Amniotic epithelial cell (primary cell): ENCODE measurements around the gene ZNF813.
"Not testable (repeated sequence)": the region's sequence is repeated elsewhere in the genome, so short reads cannot be mapped to it uniquely, and the experiment has no call there.

Experiments used
- DNase-seq: peaks from one replicate; pipeline ENCODE4 v3.0.0-alpha.2; 2010; ENCODE audit warnings: low read depth

ZNF813 gene

GRCh38 chr19:53483751-53484150 lies 16.2 kb downstream of the ZNF813 start:
- not testable (repeated sequence) for DNase-seq

DNA sequence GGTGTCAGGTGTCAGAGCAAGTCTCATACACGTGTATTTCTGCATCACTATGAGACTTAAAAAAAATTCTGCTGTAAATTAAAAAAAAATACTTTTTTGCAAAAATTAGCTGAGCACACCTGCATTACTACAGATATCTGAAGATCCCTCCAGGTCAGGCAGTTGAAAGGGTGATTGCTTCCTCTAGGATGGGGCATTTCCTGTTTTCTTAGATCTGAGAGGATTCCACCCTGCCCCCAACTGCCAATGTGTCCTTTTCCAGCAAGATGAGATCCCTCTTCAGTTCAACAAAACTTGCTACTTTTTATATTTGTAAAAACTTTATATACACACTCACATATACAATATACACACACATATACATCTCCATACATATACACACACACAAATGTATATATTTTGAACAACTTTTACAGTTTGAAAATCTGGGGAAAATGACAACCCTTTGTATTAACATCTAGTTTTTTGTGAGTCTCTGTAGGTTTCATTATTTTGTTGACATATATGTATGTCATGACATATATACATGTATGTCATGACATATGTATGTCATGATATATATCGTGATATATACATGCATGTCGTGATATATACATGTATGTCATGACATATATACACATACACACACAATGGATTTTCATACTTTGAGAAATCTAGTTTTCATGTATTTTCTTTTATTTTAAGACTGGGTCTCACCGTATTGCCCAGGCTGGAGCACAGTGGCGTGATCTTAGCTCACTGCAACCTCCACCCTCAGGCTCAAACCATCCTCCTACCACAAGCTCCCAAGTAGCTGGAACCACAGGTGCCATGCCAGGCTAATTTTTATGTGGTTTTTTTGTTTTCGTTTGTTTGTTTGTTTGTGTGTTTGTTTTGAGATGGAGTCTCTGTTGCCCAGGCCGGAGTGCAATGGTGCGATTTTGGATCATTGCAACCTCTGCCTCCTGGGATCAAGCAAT lies 17.8 kb downstream of the ZNF813 start:
- DNase-seq: no peak

DNA sequence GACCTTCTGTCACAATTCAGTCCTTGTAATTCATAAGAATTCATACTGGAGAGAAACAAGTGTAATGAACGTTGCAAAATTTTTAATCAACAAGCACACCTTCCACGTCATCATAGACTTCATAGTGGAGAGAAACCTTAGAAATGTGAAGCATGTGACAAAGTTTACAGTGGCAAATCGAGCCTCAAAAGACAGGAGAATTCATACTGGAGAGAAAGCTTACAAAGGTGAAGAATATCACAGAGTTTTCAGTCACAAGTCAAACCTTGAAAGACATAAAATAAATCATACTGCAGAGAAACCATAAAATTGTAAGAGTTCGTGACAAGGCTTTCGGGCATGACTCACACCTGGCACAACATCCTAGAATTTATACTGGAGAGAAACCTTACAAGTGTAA lies 24.6 kb downstream of the ZNF813 start:
- no peak for DNase-seq

DNA sequence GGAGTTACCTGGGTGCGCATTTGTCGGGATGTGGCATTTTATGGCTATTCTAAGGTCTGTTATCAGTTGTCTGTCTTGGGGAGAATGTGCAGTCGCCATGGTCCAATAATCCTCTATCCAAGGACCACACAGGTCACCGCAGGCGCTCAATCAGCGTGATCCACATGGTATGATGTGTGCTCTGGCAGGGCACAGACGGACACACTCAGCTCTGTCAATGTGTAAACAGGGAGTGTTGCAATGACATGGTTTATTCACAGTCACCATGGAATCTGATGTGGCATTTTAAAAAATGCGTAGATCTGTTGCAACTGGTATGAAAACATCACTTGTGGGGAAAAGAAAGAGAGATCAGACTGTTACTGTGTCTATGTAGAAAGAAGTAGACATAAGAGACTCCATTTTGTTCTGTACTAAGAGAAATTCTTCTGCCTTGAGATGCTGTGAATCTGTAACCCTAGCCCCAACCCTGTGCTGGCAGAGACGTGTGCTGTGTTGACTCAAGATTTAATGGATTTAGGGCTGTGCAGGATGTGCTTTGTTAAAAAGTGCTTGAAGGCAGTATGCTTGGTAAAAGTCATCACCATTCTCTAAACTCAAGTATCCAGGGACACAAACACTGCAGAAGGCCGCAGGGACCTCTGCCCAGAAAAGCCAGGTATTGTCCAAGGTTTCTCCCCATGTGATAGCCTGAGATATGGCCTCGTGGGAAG lies 29.9 kb downstream of the ZNF813 start:
- peak; percentile 41 for DNase-seq

GRCh38 chr19:53498024-53498395 lies 30.5 kb downstream of the ZNF813 start:
- not testable (repeated sequence) for DNase-seq

DNA sequence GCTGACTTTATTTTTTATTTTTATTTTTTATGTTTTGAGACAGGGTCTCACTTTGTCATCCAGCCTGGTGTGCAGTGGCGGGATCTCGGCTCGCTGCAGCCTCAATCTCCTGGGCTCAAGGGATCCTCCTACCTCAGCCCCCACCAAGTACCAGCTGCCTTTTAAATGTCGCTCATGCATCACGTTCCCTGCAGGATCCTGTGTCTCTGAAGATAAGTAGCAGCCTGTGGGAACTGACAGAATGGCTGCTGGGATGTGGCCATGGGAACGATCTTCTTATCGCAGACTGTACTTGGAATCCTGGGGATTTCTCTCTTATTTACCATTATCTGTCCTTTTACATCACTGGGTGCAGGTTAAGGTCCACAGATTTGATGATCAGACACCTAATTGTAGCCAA lies 35.6 kb downstream of the ZNF813 start:
- DNase-seq: not testable (repeated sequence)

DNA sequence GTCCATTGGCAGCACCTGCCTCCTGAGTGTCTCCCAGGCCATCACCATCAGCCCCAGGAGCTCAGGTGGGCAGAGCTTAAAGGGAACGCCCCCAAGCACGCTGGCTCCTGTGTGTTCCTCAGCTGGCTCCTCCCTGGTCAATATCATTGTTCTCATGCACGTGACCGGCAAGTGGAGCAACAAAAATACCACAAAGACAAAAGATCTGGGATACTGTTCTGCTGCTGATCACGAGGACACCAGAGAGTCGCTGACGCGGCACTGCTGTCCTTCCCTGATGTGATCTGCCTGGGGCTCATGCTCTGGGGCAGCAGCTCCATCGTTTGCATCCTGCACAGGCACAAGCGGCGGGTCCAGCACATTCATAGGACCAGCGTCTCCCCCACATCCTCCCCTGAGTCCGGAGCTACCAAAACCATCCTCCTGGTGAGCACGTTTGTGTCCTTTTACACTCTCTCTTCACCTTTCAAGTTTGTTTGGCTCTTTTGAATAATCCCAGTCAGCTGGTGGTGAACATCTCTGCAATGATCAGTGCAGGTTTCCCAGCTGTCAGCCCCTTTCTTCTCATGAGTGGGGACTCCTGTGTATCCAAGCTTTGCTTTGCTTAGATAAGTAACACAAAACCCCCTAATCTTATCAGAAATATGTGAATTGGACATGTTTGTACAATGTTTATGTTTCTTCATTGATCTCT lies 36.3 kb downstream of the ZNF813 start:
- not testable (repeated sequence) for DNase-seq

- DNase-seq: not testable (repeated sequence)
Measured at GRCh38 chr19:53504365-53504703, 36.8 kb downstream of the ZNF813 start.

DNA sequence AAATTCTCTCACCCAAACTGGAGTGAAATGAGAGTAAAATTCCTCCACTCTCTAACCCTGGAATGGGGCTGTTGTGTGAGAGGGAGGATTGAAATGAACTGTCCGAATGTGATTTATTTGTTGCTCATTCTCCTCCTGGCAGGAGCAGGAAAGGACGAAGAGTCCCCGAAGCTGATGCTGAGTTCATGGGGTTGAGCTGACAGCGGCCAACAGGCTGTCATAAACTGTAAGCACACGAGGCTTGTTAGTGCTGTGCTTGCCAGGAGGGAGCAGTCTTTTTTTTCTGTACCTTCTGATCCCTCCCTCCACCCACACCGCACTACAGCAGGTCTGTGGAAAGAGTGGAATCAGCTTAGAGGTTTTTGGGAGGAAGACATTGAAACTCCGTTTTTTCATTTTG lies 37.4 kb downstream of the ZNF813 start:
- DNase-seq: no peak

- no peak for DNase-seq
Measured at GRCh38 chr19:53506728-53507127, 39.2 kb downstream of the ZNF813 start.

GRCh38 chr19:53507523-53508442 lies 40.2 kb downstream of the ZNF813 start:
- no peak for DNase-seq

DNA sequence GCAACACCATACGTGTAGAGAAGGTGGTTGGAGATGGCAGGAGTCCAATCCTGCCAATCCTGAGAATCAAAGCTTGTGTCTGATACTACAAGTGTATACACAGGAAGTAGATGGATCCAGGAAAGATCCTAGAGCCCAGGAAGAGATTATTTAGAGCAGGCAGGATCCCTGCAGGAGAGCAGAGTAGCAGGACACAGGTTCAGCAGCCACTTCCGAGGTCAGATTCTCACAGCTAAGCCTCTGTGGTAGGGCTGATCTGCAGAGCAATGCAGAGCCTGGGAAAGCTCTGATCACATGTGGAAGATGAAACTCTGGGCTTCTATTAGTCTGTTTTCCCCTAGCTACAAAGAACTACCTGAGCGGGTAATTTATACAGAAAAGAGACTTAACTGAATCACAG lies 41.9 kb downstream of the ZNF813 start:
- no peak for DNase-seq

GRCh38 chr19:53509845-53510244 lies 42.3 kb downstream of the ZNF813 start:
- DNase-seq: no peak

DNA sequence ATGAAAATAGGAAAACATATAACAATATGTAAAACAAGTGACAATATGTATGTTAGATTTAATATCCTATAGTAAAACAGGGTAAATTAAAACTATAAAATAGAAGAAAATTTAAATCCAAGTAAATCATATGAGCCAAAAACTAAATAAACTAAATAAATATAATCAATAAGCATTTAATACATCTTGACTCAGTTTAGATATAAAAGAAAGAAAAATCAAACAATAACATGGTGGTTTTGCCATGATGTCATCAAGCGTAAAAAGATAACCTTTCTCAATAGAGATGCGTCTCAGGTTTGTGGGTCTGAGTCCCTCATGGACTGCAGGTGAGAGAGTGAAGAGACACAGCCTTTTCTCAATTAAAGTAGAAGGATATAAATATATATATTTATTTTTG lies 43.8 kb downstream of the ZNF813 start:
- no peak for DNase-seq

- peak; percentile 56 for DNase-seq
Measured at GRCh38 chr19:53511933-53512374, 44.4 kb downstream of the ZNF813 start.

DNA sequence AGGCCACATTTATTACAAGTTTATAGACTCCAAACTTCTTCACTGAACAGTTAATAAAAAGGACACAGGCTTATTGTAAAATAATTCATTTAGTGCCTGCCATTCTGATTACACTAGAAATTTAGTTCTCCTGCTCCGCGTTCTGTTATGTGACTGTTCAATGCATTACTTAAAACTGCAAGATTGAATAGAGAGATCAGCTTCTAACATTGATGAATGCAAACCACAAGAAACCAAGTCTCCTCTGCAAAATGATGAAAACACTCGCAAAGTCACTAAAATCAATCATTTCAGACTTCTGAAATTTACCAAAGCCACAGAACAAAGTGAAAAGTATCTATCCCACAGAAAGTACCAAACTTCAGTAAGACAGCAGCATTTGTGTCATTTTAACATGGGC lies 47.5 kb downstream of the ZNF813 start:
- DNase-seq: not testable (repeated sequence)

DNA sequence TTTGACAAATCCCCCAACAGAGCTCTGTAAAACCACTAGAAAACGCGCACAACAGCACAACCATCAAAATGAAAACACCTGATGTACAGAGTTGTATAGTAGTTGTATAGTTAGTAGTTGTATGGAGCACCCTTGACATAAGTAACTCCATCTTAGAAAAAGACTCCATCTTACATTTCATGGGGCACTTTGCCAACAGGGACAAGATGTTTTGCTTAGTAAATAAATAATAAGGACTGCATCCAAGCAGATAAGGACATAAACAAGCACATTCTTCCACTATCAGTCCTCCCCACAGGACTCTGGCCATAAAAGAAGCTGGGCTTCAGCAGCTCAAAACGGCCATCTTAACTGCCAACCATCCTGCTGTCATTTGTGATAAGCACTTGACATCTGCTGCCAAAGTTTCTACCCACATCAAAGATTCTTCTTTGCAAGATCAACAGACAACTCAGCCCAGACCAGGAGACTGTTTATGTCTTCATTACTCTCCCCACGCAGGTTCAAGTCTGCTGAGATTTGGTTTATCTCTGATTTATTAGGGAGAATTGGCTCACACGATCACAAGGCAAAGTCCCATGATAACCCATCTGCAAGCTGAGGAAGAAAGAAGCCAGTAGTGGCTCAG lies 49.7 kb downstream of the ZNF813 start:
- no peak for DNase-seq

GRCh38 chr19:53518121-53518520 lies 50.6 kb downstream of the ZNF813 start:
- no peak for DNase-seq

GRCh38 chr19:53518716-53519115 lies 51.2 kb downstream of the ZNF813 start:
- DNase-seq: no peak

DNA sequence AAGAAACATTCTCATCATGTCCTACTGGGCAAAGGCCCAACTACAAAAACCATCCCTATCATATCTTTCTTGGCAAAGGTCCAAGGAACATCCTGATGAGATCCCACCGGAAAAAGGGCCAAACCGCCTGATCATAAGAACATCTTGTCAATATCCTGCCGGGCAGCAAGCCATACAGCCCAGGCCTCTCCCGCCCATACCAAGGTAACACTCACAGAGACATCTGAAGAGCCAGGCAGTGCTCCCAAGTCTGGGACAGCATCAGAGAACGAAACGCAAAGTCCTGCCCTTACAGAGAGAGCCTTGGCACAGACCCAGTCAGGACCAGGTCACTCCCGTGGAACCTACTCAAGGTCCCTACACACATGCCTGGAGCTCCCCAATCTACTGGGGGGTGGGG lies 51.9 kb downstream of the ZNF813 start:
- DNase-seq: no peak

DNA sequence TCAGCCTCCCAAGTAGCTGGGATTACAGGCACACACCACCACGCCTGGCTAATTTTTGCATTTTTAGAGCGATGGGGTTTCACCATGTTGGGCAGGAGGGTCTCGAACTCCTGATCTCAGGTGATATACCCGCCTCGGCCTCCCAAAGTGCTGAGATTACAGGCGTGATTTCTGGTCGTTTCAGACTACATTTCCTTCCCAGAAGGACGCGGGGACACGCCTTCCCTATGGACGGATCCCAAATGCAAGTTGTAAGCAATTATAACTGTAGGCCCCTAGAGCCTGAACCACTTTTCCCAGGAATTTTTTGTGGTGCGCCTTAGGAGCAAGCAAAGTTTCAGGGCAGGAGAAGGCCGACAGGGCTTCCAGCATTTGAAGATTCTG lies 52.6 kb downstream of the ZNF813 start:
- DNase-seq: no peak
